GM19035 (cell line): ENCODE data around the gene HEMK1.
A peak's percentile ranks its signal among the peaks of the same experiment; 100 is the strongest.

ENCODE experiments used
- ATAC-seq: cut with Tn5 transposase; IDR thresholded peaks from one replicate; pipeline ENCODE4 v1.9.1; 2021; ENCODE audit not compliant: unreplicated experiment

HEMK1 gene

DNA sequence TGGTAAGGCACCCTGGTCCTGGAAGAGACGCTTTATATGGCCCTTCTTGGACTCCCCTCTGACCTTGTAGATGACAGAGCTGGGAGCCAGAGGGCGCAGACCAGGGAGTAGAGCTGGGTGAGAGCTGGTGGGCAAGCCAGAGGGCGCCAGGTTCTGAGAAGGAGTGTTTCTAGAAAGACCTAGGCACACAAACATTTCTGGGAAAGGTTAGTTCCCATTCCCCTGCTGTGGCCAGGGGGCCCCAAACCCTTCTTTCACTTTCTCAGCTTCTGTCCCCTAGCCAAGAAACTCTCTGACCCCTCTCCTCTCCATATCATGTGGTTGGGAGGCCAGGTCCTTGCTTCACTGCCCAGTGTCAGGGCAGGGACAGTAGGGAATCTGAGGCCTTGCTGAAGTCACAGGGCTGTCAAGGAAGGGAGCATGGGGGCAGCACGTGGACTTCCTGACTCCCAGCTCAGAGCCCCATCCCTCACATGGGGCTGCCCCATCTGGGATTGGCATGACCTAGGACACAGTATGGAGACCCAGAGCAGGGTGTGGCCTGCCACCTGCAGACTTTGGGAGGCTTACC is 3.6 kb downstream of the HEMK1 start:
- no peak for ATAC-seq

DNA sequence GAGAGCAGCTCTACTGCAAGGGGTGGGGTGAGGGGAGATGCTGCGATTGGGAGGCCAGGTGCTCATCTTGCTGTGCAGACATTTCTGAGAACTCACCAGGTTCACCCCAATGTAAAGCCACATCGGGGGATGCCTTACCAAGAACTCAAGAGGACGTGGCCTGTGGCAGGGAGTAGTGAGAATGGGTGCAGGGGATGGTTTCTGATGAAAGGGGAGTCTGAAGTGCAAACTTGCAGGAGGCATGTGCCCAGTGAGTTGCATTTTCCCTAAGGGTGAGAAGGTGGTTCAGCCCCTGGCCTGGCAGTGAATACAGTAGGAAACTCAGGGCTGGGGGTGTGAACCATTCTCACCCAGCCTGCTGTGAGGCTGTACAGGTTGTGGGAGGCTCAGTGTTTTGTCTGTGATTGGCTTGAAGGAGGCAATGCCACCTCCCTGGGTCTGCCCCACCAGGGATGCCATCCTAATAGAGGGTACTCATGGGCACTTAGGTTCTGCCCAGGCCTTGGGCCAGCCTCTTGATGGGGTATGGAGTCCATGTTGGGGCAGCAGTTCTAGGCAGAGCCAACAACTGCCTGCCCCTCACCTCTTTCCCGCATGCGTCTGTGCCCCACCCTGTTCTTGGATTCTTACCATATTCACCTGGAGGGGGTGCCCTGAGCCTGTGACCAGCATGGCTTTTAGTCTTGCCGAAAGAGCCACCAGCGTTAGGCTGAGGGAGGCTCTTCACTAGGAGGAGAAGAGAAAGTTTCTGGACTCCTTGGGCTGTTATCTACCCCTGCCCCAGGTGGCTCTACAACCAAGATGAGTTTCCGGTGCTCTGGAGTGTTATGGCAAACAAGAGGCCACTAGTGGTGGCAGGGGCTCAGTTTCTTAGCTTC is 4.5 kb downstream of the HEMK1 start:
- no peak for ATAC-seq

DNA sequence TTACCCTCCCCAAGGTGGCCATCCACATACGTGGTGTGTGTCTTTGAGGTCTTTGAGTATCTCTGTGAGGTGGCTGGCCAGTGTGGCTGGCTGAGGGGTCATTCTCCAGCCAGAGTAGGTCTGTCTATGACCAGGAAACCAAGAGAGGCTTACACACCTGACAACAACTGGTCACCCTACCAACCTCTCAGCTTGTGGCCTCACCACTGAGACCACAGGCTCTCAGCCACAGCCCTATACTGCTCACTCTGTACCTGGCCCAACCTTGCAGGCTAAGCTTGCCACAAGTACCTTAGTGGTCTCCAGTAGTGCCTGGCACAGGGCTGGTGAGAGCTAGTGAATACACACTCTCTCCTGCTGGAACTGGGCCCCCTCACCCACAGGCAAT is 5.1 kb downstream of the HEMK1 start:
- no peak for ATAC-seq

DNA sequence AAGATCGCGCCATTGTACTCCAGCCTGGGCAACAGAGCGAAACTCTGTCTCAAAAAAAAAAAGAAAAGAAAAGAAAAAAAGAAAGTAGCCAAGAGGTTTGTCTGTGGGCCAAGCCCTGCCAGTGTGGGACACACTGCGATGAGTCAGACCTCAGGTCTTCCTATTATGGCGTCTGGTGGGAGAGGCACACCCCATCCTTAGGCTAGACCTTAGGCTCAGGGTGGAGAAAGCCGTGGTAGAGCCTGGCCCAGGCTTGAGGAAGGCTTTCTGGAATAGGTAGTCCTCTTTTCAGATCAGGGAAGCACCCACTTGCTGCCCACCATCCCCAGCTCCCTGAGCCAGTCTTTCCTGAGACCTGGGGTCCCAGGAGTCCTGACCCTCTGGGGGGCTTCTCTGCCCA is 6.0 kb downstream of the HEMK1 start:
- ATAC-seq, result no peak

DNA sequence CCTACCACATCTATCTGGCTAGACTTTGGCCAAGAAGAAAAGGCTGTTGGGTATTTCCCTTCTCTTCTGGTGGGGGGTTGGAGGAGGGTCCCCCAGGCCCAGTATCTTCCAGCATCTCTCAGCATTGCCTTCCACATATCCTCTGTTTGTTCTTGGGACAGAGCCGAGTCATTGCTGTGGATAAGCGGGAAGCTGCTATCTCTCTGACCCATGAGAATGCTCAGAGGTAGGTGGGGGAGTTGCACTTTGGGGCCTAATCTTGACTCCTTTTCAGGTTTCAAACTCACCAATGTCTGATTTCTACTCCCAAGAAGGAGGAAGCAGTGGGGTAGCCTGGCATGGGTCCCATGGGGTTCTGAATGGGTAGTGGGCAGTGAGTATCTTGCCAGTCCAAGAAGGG is 8.0 kb downstream of the HEMK1 start:
- ATAC-seq, result no peak

DNA sequence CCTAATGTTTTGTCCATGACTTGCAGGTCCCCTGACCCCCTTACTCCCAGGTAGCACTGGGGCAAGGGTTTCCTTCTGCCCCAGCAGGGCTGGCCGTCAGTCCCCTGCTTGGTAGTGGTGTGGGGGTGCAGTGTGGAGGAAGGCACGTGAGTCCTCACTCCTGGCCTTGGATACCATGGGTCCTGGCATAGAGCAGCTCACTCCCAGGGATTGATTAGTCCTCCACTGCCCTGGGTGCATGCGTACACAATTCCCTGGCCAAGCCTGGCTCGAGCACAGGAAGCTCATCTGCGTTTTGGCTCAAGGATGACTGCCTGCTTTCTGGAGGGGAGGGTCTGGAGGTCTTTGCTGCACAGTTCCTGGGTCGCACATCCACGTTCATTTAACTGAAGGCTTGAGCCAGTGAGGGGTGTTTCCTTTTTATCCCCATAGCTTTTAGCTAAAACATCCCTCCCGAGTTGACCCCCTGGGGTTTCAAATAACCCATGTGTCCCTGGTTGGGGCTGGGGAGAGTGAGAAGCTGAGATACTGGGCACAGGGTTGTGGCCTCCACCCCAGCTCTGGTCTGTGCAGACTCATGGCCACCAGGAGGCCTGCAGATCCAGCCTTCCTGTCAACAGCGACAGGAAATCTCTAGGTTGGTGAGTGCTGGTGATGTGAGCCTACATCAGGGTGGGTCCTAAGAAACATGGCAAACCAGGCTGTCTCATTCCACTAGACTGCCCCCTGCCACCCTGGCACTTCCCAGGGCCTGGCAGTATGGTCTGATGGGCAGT is 11.5 kb downstream of the HEMK1 start:
- ATAC-seq, result no peak

DNA sequence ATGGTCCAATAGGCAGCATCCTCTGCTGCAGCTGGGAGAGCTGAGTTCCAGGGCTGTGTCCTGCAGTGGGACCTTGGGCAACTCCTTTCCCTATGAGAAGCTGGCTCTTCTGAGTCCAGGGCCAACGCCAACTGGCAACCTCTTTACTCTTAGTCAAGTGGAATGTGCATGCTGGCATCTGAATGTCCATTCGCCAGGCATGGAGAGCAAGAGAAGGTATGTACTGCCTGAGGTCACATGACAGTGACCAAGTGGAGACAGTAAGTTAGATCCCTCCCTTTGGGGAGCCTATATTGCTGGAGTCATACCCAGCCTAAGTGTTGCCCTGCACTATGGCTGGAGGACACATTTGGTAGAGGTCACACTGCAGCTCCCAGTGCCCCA is 12.1 kb downstream of the HEMK1 start:
- no peak for ATAC-seq

DNA sequence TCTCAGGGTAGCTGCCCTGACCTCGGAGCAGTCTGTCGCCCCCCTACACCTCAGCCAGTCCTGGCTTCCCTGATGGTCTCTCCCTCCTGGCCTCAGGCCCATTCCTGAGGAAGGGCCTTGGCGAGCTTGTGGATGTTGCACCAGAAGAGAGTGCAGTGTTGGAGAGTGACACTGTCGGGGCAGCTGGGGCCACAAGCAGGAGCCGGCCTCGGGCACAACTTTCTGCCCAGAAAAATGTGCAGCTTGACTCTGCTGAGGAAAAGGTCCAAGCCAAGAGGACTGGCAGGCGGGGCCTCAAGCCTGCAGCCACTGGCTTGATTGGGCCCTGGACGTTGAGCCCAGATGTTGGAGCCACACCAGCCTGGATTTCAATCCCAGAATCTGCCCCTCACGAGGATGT is 12.8 kb downstream of the HEMK1 start:
- no peak for ATAC-seq

DNA sequence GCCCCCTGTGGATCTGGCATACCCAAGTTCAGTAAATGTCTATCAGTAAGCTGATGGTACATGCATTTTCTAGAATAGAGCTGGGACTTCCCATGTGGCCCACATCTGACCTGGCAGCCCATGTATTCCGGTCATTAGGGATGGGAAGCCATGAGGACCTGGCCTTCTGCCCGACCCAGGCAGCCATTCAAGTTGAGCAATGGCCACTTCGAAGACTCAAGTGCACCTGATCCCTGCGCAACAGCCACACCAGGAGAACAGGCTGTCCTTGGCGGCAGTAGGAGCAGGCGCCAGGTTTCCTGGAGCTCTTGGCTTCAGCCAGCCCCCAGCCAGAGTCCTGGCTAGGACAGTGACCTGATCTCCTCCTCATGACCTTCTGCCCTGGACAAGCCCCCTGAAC is 14.6 kb downstream of the HEMK1 start:
- ATAC-seq, result no peak

DNA sequence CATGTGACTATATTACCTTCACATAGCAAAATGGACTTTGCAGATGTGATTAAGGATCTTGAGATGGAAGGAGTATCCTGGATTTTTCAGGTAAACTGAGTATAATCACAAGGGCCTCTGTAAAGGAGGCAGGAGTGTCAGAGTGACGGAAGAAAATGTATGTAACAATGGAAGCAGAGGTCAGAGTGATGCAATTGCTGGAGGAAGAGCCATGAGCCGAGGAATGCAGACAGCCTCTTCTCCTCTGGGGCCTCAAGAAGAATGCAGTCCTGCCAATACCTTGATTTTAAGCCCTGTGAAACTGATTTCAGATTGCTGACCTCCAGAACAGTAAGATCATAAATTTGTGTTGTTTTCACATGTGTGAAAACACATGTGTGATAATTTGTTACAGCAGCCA is 15.1 kb downstream of the HEMK1 start:
- ATAC-seq, result no peak

DNA sequence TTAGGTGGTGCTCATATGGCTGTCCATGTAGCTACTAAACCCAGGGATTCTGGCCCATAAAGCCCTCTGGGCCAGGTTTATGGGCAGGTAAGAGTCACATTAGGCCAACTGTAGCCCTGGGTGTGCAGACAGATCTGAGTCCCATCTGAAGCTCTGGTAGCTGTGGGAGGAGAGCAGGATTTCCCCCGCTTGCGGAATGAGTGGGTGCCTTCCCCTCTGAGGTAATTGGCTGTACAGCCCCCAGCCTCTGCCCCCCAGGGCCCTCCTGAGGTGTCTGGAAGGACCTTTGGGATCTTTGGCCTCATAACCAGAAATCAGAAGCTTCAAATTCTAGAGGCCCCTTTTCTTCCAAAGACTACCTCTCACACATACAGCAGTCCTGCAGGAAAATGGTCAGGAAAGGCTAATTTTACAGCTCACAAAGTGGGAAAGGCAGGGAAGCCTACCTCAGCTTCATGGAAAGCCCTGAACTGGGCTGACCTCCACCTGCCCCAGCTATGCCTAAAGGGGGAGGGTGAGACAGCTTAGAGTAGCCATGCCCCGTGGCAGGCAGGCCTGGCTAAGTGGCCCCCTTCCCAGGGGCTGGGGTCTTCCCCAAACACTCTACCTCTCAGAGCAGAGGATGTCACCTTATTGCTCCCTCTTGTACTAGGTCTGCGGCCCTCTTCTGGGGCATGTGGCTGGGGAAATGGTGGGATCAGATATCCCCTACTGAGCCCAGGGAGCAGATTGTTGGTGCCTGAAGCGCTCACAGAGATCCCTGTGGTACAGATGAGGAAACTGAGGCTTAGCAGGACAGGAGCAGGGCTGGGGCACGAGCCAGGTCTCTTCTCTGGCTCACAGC is 16.8 kb downstream of the HEMK1 start:
- ATAC-seq, result no peak

DNA sequence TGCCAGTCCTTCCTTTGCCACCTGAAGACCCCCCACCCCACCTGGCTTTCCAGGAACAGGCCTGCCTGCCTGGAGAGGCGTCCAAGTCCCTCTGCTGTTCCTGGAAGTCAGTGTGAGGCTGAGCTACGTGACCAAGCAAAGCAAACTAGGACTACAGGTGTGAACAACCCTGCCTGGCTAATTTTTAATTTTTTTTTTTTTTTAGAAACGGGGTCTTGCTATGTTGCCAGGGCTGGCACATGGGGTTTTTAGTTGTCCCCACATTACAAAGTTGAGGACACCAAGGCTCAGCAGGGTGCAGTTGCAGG is 17.4 kb downstream of the HEMK1 start:
- no peak for ATAC-seq

DNA sequence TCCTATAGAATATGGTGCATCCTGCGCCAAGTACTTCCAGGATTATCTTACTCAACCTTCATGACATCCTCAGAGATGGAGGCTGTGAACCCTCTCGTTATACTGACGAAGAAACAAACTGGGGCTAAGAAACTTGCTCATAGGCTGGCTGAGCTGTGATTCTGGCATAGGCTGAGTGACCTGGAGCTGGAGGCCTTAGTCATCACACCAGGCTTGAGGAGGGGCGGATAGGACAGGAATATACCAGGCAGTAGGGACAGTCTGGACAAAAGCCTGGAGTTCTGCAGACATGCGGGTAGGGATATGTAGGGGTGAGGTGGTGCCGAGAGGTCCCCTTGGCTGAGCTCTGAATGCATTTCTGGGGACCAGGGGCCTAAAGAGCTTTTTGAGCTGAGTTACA is 18.1 kb downstream of the HEMK1 start:
- ATAC-seq, result no peak

DNA sequence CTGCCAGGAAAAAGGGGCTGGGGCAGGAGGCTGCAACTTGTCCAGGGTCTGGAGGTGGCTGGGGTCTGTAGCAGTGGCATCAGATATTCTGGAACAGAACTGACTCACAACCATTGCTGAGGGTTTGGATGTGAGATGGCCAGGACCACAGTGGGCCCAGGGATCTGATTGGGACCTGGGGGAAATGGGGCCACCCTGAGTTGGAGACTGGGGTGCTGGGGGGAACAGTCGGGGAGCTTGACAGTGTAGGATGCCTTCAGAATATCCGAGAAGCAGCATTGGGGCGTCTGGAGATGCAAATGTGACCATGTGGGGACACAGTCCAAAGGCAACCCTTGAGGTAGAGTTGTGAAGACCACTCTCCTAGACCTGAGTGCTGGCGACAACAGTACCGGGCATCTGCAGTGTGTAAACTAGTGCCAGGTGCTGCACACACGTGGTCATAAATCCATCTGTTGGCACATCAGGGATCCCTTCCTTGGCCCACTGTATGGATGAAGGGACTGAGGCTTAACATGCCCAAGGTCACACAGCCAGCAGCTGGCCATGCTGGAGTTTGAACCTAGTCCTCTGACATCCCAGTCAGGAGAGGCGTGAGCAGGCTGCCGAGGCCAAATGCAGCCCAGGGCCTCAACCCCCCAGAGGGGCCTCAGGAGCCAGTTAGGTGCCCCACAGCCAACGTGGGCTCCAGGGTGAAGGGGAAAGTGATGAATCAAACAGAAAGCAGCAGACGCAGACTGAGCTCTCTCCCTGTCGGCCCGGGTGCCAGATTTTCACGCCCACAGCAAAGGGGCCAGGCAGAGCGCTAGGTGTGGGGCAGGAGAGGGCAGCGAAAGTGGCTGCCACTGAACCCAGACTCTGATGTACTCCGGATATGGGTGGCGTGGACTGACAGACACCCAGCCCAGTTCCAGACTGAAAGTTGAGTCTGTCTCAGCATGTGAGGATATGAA is 18.8 kb downstream of the HEMK1 start:
- ATAC-seq, result no peak

DNA sequence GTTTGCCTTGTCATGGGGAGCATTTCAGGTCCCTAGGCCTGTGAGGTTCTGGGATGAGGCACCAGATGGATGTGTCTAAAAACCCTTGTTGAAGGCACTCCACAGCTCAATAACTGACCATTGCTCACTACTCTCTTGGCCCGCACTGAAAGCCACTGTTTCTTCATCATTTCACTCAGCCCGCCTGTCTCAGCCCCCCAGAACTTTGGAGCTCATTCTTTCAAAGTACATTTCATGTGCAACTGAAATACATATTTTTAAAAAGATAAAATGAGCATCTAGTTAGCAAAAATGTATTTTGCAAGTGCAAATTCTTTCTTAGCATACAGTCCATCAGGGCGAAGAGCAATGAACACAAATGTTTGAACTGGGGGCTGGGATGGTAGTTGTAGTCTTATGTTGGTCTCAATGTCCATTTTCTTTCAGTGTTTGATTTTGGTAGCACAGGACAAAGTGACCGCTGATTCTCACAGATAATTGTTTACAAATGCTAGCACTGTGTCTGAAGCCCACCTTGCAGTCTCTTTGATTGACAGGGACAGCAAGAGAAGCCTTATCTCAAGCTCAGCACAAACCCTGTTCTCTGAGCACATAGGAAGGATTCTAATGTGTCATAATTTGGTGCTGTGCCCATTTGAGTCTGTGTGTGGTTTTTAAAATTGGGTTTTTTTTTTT is 19.6 kb downstream of the HEMK1 start:
- ATAC-seq, result no peak

DNA sequence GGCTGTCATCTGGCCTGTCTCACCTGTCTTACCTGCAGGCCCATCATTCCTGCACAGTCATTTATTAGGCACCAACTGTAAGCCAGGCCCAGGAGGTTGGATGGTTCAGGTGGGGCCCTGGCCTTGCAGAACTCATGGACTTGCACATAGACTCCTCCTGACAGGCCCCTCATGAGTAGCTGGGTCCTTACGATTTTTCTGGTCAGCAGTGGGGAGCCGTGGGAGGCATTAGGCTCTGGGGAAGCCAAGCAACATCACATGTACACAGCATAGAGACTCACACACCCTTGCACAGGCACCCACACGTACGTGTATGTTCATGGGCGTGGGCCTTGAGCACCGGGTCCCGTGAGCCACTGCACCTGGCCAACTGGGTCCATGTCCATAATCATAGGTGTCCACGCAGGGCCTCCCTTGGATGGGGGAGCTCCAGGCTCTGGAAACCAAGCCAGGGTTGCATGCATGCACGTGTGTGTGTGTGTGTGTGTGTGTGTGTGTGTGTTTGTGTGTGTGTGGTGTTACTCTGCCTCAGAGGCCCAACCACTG is 21.9 kb downstream of the HEMK1 start:
- peak; percentile 6 for ATAC-seq

DNA sequence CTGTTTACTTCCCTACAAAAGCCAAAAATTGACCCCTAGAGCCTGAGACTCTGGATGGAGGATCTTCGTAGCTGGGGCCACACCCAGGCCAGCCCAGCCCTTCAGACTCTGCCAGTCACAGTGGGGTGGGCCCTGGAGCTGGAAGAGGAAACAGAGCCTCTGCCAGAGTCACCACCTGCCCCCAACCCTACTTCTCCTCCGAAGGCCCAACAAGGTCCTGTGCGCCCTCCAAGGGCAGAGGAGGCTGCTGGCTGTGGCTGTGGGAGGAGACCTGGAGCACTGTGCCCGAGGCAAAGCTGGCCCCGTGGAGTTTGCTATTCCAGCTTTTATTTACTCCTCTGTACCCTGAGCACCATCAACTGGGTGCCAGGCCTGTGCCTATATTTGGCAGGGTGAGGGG is 23.2 kb downstream of the HEMK1 start:
- ATAC-seq, result no peak

DNA sequence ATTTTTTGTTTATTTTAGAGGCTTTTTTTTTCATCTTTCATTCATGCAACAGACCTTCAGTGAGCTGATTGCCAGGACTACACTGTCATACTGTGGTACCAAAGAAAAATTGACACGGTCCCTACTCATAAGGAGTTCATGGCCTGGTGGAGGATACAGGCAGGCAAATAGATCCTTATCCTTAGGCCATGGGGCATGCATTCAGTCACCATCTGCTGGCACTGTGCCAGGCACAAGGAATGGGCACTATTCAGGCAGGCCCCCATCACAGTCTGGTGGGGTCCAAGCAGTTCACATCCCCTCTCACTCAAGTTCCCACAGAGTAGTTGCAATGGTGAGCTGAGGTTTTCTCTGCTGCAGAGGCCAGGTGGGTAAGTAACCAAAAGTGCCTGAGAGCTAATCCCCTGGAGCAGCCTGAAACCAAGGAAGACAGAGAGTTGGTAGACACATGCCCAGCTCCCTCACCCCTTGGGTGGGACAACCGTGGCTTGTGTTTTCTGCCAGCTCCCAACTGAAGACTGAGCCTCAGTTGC is 25.0 kb downstream of the HEMK1 start:
- no peak for ATAC-seq

DNA sequence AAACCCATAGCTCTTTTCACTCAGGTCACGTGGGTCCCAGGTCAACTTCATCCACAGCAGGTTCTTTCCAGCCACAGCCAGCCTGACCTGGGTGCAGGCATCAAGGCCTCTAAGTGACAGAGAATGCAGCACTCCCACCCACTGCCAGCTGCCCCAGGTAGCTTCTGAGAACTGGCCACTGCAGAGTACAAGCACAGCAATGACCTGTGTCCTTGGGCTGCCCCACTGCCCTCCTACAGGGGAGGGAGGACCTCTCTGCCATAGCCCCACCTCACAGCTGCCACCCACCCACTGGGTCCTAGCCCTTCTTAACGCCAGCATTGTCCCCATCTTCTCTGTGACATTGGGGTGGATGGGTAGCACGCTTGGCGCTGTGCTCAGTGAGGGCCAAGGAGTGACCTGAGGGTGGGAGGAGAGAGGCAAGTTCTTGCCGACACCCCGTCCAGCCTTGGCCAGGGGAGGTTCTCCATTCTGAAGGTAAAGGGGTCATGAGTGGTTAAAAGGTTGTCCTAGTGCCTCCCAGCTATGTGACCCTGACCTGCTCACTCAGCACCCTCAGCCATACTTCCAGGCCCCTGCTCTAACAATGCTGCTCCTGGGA is 29.9 kb downstream of the HEMK1 start:
- no peak for ATAC-seq
